Neural crest cell (in vitro differentiated cells): ENCODE data around the gene KCNK4. TPM values are rescaled to one million over a fixed set of nuclear protein-coding genes. Genes with fewer than 3 reads are reported as not detected.

Source experiments
- DNase-seq: peaks from one replicate; pipeline ENCODE4 v3.0.0; 2021; ENCODE audit warnings: low read depth, mixed read lengths, low spot score
- H3K27ac Mint-ChIP-seq: one replicate; pipeline ENCODE4 v1.8.0; 2021; ENCODE audit warnings: mild to moderate bottlenecking, mixed read lengths; ENCODE audit not compliant: unreplicated experiment
- H3K27me3 Mint-ChIP-seq: 2 replicates; pipeline ENCODE4 v1.8.0; 2021; ENCODE audit warnings: low read depth, mild to moderate bottlenecking, mixed read lengths
- H3K36me3 Mint-ChIP-seq: 2 replicates; pipeline ENCODE4 v1.8.0; 2021; ENCODE audit warnings: low read depth, mild to moderate bottlenecking, mixed read lengths
- H3K4me1 Mint-ChIP-seq: 2 replicates; pipeline ENCODE4 v1.8.0; 2021; ENCODE audit warnings: mixed read lengths
- H3K4me3 Mint-ChIP-seq: one replicate; pipeline ENCODE4 v1.8.0; 2021; ENCODE audit warnings: mild to moderate bottlenecking, mixed read lengths
- H3K9me3 Mint-ChIP-seq: 2 replicates; pipeline ENCODE4 v1.8.0; 2021; ENCODE audit warnings: mixed read lengths
- total RNA-seq: library from RNA; stranded (reverse); gene quantifications from 2 replicates; pipeline ENCODE4 v1.2.1, GENCODE V29; 2021
- TF ChIP-seq, protein P1 (sequence below): fragments of 200-600 bp; sonication (generic); conservative IDR thresholded peaks from 2 replicates; pipeline ENCODE4 v1.5.0; 2021; ENCODE audit warnings: antibody characterized with exemption, mild to moderate bottlenecking

The KCNK4 gene
- total RNA-seq, 1 donor from 2014 or later: not detected

DNA sequence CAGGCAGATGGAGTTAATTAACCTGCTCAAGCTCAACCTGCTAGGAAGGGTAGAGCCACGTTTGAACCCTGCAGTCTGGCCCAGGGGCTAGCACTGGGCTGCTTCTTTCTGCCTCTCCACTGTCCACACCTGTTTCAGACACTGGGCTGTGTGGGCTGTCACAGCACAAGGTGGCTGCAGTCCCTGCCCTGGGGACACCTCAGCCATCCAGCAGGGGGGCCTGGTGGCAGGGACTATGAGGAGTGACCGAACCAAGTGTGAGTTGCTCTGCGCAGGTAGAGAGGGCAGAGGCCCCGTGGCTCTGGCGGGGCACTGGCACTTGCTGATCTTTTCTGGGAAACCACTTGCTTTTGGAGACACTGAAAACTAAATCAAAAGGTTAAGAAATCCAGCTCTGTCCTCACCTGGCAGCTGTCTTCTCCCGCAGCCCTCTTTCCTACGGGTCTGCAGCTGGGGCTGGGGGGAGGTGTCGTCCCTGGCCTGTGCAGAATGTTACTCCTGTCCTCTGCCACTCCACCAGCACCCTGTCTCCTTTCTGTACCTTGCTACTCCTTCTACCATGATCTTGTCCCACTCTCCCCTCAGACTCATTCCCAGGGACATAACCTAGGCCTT, 12.4 kb upstream of the KCNK4 start:
- peaks cover 5% of the 10 kb centered on the region for H3K4me1 Mint-ChIP-seq
- no peak overlapping the region for H3K27ac Mint-ChIP-seq

DNA sequence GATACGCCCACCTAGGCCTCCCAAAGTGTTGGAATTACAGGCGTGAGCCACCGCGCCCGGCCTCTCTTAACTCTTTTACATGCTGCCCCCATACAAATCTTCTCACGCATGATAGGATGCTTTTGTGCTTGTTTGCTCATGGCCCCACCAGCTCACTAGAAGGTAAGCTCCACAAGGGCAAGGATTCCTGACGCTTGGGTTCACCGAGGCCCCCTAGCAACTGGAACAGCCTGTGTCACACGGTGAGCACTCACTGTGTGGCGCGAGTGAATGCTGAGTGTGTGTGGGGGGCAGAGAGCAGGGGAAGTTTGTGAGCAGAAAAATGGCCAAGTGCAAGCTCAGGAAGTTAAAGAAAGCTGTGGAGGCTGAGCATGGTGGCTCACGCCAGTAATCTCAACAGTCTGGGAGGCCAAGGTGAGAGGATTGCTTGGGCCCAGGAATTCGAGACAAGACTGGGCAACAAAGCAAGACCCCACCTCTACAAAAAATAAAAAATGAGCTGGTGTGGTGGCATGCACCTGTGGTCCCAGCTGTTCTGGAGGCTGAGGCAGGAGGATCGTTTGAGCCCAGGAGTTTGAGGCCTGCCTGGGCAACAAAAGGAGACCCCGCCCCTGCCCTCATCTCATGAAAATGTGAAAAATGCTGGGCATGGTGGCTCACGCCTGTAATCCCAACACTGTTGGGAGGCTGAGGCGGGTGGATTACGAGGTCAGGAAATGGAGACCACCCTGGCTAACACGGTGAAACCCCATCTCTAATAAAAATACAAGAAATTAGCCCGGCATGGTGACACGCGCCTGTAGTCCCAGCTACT, 8.9 kb upstream of the KCNK4 start:
- Mint-ChIP-seq H3K27ac (peak overlapping the region; percentile 57), H3K27me3 (peaks cover 6% of the 10 kb centered on the region), H3K4me3 (peak overlapping the region; percentile 59), H3K9me3 (no peaks in the 10 kb centered on the region), H3K36me3 (no peaks in the 10 kb centered on the region), H3K4me1 (peaks cover 15% of the 10 kb centered on the region)
- no peak for DNase-seq
- TF ChIP-seq, protein P1, sequence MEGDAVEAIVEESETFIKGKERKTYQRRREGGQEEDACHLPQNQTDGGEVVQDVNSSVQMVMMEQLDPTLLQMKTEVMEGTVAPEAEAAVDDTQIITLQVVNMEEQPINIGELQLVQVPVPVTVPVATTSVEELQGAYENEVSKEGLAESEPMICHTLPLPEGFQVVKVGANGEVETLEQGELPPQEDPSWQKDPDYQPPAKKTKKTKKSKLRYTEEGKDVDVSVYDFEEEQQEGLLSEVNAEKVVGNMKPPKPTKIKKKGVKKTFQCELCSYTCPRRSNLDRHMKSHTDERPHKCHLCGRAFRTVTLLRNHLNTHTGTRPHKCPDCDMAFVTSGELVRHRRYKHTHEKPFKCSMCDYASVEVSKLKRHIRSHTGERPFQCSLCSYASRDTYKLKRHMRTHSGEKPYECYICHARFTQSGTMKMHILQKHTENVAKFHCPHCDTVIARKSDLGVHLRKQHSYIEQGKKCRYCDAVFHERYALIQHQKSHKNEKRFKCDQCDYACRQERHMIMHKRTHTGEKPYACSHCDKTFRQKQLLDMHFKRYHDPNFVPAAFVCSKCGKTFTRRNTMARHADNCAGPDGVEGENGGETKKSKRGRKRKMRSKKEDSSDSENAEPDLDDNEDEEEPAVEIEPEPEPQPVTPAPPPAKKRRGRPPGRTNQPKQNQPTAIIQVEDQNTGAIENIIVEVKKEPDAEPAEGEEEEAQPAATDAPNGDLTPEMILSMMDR: no peak

More for the DNA sequence above, 12.4 kb upstream of the KCNK4 start:
- Mint-ChIP-seq H3K36me3 (no peaks in the 10 kb centered on the region), H3K9me3 (no peaks in the 10 kb centered on the region), H3K27me3 (no peaks in the 10 kb centered on the region), H3K4me3 (no peak overlapping the region)
- no peak for DNase-seq
- TF ChIP-seq, protein P1: no peak

DNA sequence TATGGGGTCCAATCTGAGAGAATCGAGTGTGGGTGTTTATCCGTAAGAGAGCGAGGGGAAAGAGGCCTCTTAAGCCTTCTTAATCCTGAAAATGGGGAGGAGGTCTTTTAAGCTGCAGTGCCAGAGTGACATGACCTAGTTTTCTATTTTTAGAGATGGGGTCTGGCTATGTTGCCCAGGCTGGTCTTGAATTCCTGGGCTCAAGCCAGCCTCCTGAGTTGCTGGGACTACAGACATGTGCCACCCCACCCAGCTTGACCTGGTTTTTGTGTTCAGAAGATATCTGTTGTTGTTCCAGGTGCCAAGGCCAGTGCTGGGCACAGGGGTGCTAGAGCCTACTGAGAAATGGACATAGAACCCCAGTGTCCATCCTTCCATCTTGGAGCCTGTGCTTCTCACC, 8.0 kb upstream of the KCNK4 start:
- TF ChIP-seq, protein P1: no peak
- DNase-seq: no peak
- H3K9me3 Mint-ChIP-seq: no peaks in the 10 kb centered on the region
- H3K4me3 Mint-ChIP-seq: peak overlapping the region; percentile 81
- H3K36me3 Mint-ChIP-seq: no peaks in the 10 kb centered on the region
- peaks cover 6% of the 10 kb centered on the region for H3K27me3 Mint-ChIP-seq
- no peak overlapping the region for H3K27ac Mint-ChIP-seq
- H3K4me1 Mint-ChIP-seq: peaks cover 15% of the 10 kb centered on the region

DNA sequence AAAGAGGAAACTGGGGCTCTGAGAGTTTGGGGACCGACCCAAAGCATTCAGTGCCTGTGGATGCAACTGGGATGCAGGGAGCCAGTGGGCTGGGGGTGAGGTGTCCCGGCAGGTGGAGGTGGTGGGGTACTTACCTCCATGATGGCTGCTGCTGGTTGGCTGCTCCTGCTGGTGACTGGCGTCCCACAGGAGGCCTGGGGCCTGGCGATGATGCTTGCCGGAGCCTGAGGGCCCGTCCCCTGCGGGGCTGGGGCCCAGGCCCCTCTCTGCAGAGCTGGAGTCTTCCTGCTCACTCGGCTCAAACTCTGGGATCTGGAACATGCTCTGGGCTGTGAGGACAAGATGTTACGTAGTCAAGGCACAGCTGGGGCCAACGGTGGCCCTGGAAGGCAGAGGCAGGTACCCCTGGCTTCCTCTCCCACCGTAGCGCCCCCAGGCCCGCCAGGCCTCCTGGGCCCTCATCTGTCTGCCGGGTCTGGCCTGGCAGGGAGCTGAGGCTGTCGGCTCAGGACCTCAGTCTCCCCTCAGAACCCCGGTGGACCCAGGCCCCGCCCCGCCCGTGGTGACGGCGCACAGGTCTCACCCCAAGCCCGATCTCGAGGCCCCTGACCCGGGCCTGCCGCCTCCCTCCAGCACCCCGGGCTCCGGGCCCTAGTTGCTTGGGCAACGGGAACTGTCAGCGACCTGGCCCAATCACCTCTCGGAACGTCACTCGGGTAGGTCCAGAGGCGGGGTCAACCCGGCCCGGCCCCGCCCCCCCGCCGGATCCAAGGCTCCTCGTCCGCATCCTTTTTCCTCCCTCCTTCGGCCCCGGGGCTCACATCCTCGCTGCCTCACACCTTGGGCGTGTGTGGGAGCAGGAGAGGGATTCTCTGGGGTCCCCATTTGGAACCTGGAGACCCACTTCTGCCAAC, 6.8 kb upstream of the KCNK4 start, which contains the start of gene BAD:
TSS of gene BAD (minus strand) at position 618 of the 914 bp plus-strand sequence. CDS start at position 321, 297 bp downstream.
- Mint-ChIP-seq H3K36me3 (no peaks in the 10 kb centered on the region), H3K27ac (peak within 1 kb of the TSS; percentile 27), H3K9me3 (no peaks in the 10 kb centered on the region), H3K4me3 (peak within 1 kb of the TSS; percentile 92), H3K4me1 (peaks cover 15% of the 10 kb centered on the region), H3K27me3 (peaks cover 12% of the 10 kb centered on the region)
- TF ChIP-seq, protein P1: no peak
- DNase-seq: peak; percentile 85
